Stimulated activated CD4-positive, alpha-beta T cell treated with anti-CD3 and anti-CD28 coated beads, Interleukin-12 subunit alpha, Interleukin-12 subunit beta, amount 100 ng/mL, for 24 hours (primary cell): ENCODE data around the gene UST.
"Not testable (repeated sequence)": the region's sequence is repeated elsewhere in the genome, so short reads cannot be mapped to it uniquely, and the experiment has no call there.

Experiments used
- DNase-seq, 2 experiments: peaks; one replicate each; pipeline ENCODE4 v3.0.0-alpha.2; 2020; ENCODE audit warnings: low read depth in 2 of 2

Gene UST

DNA sequence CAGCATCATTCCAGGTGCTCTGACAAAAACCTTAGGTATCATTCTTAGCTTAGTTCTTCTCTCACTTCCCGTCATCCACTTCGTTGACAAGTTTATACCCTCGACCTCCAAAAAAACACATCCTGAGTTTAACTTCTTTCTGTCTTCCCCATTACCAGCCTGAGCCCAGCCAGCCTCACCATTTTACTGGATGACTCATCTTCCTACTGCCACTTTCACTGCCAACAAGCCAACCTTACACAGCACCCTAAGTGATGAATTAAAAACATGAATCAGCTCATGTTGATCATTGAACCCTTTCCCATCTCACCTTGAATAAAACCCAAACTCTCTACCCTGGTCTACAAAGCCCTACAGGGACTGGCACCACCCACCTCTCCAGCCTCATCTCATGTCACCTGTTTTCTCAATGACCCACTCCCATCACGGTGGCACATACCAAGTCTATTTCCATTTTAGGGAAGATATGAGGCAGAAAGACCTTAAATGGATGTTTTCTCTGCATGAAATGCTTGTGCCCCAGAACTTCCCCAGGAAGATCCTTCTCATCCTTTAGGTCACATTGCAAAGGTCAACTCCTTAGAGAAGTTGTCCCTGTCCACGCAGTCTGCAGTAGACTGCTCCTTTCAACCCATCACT, 9.9 kb upstream of the UST start:
- no peak for DNase-seq

DNA sequence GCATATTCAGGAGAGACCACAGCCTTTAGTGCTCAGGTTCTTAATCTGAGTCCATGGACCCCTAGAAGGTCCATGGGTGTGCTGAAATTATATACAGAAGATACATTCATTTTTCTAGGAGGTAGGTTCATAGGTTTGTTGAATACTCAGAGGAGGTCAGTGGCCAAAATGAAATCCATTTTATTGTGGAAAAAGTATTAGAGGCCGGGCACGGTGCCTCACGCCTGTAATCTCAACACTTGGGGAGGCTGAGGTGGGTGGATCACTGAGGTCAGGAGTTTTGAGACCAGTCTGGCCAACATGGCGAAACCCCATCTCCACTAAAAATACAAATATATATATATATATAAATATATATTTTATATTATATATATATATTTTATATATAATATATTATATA, 9.0 kb upstream of the UST start:
- DNase-seq, result no peak

DNA sequence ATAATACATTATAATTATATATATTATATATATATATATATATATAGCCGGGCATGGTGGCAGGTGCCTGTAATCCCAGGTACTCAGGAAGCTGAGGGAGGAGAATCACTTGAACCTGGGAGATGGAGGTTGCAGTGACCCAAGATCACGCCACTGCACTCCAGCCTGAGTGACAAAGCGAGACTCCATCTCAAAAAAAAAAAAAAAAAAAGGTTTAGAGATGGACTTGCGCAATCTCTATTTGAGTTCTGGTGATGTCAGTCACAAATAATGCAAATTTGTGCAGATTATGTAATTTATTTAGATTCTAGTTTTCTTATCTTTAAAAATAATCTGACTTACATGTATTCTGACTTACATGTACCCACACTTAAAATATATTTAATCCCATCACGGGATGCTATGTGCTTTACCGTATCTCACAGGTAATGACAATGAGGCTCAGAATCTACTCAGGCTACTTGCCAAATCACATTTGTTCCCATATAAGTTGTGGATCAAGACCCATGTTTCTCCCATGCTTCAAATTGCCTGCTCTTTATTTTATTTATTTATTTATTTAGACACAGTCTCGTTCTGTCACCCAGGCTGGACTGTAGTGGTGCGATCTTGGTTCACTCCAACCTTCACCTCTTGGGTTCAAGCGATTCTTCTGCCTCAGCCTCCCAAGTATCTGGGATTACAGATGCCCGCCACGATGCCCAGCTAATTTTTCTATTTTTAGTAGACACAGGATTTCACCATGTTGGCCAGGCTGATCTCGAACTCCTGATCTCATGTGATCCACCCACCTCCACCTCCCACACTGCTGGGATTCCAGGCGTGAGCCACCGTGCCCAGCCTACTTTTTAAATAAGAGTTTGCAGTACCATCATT, 7.6 kb upstream of the UST start:
- no peak for DNase-seq

DNA sequence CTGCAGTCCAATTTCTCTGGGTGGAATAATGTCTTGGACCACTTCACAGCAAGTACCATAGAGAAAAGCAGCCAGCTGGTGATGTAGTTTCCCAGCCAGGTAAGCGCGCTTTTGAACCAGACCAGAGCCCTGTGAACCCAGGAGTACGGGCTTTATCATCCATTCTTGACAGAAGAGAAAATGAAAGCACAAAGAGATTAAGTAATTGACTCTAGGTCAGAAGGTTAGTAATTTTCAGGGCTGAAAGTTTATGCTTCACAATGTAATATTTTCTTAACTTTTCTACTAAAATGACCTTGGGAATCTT, 7.1 kb upstream of the UST start:
- DNase-seq, result no peak

DNA sequence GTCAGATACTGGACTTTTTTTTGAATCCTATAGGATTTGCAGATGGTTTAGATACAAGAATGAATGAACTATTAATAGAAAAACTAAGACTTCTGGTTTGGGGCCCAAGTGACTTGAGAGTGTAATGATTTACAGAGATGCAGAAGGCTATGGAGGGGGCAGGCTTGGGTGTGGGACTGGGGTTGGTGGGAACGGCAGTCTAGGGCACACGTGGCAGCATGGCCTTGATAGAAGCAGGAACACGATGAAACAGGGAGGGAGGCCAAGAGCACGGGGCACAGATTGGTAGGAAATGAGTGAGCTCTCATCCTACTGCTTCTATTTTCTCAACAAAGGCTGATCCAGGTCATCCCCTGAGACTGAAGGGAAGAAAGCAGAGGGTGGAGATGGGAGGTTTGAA, 3.4 kb upstream of the UST start:
- DNase-seq, result no peak

DNA sequence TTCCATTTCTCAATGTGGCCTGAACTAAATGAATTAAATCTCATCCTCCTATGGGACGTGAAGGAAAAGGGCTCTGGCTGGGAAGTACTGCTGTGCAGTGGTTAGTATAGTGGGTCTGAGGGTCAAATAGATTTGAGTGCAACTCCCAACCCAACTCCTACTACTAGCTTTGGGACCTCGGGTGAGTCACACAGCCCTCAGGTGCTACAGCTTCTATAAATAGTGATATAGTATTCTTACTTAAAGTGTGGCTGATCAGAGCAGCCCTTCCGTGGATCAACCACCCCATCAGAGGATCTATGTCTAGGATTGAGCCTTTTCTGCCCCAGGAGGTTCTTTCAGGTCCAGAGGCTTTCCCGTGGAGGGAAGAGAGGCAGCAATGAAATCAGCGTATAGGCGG, 904 bp upstream of the UST start:
- no peak for DNase-seq

DNA sequence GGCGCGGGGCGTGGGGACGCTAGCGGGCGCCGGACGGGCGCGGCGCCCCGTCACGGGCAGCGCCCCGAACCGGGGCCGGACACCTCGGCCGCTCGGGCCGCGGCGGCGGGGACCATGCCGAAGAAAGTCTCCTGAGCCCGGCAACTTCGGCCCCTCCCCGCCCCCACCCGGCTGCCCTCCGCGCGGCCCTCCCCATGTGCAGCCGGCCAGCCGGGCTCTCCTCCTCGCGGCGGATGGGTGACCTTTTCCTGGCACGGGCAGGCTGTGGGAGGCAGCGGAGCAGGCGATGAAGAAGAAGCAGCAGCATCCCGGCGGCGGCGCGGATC, 278 bp downstream of the UST start:
- DNase-seq, result peak in 1 of 2 experiments; percentile 7

DNA sequence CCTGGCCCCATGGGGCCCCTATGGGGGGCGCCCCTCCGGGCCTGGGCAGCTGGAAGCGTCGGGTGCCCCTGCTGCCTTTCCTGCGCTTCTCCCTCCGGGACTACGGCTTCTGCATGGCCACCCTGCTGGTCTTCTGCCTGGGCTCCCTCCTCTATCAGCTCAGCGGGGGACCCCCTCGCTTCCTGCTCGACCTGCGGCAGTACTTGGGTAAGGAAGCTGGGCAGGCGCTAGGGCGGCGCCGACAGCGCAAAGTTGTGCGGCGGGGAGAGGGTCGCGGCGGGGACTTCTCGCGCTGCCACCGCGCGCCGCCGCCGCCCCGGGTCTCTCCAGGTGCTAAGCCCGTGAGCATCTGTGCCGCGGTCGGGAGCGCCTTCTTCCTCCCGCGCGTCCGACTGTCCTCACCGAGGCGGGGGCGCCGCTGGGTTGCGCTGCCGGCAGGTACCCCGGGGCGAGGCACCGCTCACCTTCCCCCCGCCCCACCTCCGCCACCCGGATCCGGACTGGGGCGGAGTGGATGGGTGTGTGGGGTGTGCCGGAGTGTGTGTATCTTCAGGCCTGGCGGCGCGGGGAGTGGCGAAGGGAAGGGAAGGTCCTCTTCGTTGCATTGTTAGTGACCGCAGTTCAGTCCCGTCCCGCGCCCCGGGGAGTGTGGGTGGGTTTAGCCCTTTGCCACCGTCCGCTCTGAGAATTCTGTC, 788 bp downstream of the UST start:
- peak; percentile 6 to 16 for DNase-seq

DNA sequence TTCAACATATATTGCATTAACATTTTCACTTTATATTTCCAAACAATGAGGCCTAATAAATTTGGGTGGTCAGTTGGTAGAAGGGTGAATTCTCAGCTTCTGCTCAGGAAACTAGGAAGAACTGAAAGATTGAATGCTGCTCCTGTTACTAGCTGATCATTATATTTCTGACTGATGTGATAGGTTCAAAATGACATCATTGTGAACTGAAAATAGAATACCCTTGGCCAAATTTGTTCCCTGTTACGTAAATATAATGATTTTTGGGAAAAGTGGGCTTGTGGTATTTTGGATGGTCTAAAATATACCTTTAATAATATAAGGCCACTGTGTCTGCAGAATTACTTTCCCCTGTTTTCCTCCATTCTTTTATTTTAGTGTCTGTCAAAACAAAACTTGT, 2.8 kb downstream of the UST start:
- DNase-seq, result no peak

DNA sequence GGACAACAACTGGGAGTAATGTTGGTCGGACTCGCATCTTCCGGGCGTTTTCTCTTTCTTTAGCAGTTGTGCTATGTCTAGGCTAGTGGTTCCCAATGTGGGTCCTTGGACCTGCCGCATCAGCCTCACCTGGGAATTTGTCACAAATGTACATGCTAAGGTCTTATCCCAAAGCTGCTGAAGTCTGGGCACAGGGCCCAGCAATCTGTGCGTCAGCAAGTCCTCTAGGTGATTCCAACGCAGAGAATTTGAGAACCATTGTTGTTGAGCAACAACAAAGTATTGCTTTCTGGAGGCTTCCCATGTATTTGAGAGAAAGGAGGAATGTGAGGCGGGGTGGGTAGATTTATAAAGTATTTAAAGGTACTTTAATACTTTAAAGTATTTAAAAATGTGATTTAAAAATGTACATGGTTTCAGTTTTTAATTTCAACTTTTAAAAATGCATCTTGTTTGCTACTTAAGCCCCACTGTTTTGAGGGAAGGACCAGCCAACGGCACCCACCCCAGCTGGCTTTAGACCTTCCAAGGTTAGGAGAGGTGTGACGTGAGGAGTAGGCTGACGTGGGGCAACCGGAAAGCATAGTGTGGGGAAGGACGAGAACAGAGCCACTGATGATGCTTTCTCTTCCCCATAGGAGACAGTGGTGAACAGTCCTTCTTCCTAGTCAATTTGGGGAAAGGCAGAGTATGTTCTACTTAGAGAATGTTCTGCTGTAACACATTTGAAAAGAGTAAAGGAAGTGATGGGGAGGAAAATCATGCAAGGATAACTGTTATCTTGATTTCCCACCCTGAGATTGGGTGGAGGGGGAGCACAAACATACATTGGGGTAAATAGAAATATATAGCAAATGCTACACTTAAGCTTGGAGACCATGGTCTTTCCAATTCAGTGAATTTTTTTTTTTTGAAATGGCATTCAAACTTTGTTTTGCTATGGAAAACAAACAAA, 4.3 kb downstream of the UST start:
- no peak for DNase-seq

DNA sequence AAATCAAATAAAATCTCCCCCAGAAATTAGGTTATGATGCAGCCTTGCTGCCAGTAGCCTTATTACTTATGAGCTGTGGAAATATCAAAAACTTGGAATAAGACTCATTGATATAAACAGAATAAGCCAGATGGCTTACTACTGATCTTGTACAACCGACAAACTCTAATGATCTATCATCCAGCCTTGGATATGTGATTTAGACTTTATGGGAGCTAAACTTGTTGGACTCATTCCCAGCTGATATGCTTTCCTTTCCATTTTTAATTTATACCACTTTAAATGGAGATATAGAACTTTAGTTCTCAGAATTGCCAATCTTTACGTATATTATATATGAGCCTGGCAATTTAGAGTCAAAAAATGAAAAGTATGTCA, 5.0 kb downstream of the UST start:
- DNase-seq, result no peak

DNA sequence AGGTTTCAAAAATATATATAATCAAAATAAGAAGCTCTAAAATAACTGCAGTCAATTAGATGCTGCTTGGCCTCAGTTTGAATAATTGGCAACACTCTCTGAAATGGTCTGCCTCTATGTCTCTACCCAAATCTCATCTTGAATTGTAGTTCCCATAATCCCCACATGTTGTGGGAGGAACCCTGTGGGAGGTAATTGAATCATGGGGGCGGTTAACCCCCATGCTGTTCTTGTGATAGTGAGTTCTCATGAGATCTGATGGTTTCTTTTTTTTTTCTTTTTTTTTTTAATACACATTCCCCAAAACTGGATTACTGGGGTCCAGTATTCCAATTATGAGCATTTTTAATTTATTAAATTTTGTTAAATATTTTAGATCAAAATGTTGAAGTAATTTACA, 8.5 kb downstream of the UST start:
- not testable (repeated sequence) for DNase-seq

DNA sequence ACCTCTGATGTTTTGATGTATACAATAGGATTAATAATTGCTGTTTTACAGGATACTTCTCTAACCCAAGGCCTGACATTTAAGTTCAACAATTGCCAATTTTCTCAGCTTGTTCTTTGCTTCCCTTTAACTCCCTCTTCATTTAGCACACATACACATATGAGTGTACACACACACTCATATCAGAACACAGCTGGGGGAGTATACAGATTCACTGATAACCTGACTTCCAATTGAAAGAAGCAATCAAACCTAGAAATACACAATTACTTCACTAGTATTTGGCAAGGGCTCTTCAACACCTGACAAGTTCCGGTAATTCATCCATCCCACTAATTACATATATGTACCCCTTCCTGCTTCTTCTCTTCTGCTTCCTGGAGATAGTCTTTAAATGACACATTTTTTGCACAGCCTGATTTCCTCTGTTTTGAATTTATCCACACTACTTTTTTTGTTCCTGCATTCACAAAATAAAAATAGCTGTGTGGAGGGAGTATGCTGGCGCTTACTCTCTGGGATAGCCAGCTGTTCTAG, 11.2 kb downstream of the UST start:
- DNase-seq, result no peak

DNA sequence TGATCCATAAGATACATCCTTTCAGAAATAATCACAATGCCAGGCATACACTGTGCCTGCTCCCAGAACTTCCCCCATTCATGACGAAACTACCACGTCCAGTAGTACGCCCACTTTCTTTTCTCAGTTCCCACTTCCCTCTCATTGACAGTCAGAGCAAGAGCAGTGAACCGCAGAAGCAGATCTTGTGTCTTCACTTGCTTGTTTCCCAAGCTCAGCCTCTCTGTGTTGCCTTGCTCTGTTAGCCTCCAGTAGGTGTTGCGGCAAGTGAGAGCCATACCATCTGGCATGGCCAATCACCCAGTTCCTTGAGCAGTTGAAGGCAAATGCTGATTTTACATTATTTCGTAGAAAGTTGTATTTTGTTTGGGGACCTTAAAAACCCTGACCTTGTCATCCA, 11.7 kb downstream of the UST start:
- peak in 1 of 2 experiments; percentile 13 for DNase-seq

DNA sequence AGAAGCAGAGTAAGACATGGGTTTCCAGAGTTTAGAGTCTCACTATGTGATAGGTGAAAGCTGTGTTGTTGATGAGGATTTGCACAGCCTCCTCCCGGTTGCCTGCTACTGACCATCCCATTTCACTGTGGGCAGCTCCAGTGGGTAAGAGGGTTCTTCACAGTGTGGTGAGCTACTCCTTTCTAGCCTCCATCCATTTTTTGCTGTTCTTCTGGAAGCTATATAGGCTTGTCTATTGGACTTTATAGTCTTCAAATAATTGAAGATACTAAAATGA, 13.4 kb downstream of the UST start:
- DNase-seq, result no peak

DNA sequence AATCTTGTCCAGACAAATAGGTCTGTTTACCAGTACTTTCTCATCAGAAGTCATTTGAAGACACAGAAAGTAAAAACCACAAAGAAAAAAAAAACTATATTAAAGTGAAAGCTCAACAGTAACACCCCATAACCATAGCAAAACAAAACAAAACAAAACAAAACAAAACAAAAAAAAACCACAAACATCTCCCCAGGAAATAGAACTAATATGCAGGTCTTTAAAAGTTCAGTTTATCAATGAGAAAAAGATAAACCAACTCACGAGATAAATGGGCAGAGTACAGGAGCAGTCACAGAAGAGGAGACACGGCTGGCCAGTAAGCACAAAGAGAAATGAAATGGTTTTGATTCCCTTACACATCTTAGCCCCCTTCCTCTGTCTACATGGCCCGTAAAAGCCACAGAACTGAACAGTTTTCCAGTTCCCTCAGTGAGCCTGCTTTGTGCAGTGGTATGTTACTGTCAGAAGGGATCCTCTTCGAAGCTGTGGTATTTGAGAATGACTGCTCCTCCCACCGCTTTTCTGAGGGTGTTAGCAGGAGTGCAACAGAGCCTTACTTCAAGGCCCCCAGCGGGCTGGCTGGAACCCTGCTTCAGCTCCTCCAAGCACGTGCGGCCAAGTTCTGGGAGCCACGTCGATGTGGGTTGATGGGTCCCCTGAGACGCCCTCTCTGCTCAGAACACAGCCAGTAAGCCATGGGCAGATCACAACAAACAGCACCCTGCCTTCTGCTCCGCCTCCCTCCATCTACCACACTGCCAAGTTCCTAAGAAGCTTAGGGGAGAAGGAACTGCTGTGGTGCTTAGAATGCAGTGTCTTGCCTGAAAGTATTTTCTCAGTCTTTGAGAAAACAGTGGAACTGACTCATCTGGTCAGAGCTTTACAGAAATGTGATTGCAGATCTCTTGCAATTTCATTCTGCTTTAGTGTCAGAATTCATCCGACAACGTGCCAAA, 14.0 kb downstream of the UST start:
- DNase-seq, result peak; percentile 11 to 15

DNA sequence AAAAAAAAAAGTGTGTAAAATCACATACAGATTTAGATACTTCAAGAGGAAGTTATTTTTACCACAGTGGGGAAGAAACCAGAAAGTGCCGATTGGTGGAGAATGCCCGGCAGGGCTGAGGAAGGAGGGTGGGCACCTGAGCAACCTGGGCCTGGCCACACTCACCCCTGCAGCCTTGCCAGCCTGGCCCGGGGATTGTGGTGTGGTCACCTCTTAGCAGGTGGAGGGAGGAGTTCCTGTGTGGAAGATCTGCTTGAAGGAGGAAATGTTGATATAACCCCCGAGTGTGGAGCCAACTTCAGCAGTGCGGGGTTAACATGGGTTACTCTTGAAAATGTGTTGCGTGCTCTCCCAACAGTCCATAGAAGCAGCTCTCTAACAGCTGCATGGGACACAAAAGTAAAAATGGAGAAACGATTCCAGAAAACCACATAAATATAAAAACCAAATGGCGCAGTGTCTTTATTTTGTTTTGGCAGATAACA, 14.7 kb downstream of the UST start:
- DNase-seq, result no peak

DNA sequence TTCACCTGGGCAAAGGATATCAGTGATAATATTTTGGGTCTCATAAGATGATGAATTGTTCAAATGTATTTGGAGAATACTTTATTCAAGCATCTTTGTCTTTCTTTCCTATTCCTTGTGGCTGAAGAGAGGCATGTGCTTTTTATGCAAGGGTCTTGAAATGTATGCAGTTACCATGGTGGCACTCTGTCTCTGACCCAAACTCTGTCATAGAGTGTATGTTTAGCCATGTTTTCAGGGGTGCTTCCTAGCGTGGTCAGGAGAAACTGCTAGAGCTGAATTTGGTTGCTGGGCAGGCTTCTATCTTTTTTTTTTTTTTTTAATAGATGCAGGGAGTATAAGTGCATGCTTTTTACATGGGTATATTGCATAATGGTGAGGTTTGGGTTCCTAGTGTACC, 15.4 kb downstream of the UST start:
- DNase-seq, result no peak

DNA sequence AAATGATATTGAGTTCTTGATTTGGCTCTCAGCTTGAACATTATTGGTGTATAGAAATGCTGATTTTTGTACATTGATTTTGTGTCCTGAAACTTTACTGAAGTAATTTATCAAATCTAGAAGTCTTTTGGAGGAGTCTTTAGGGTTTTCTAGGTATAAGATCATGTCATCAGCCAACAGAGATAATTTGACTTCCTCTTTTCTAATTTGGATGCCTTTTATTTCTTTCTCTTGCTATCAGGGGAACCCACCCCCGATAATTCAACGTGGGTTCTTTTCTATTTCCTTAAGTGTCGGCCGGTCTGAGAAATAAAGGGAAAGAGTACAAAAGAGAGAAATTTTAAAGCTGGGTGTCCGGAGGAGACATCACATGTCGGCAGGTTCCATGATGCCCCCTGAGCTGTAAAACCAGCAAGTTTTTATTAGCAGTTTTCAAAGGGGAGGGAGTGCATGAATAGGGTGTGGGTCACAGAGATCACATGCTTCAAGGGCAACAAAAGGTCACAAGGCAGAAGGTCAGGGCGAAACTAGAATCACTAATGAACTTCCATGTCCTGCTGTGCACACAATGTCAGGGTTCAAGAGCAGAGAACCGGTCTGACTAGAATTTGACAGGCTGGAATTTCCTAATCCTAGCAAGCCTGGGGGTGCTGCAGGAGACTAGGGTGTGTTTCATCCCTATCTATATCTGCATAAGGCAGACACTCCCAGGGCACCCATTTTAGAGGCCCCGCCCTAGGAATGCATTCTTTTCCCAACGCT, 17.6 kb downstream of the UST start:
- DNase-seq, result not testable (repeated sequence)
